GM12892 (cell line): ENCODE data around the gene ZNF398.
A peak's percentile ranks its signal among the peaks of the same experiment; 100 is the strongest.

Source experiments
- POLR2A ChIP-seq: IDR thresholded peaks from 2 replicates; pipeline ENCODE4 v1.6.1; 2011; ENCODE audit warnings: low read depth, low read length, control low read depth
- POLR2AphosphoS5 ChIP-seq: IDR thresholded peaks from 2 replicates; pipeline ENCODE4 v1.6.1; 2011; ENCODE audit warnings: low read depth, low read length, control low read depth
- TAF1 ChIP-seq: IDR thresholded peaks from 2 replicates; pipeline ENCODE4 v1.6.1; 2011; ENCODE audit warnings: low read depth, mild to moderate bottlenecking, control low read depth, low read length, borderline replicate concordance

DNA sequence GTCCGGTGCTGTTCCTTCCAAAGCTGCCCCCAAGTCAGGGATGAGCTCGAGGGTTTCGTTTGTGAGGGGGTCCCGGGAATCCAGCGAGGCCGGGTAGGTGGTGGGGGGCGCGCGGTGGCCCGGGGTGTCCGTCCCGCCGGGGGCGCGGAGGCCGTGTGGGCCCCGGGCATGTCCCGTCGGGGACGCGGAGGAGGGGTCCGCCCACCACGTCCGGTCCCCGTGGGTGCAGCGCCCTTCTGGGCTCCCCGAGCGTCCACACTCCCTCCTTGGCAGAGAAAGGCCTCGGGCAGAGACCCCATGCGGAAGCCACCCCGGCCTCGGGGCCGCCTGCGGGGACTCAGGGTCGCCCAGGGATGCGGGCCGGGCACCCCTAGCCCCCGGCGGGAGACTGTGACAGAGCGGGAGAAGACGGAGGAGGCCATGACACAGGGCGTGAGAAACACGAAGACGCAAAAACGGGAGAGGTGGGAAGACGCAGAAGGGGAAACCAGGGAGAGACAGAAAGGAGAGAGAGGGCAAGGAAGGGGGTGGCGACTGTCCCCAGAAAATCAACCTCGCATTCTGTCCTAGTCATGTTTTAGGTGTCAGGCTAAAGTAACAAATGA is 20.5 kb upstream of the ZNF398 start:
- TF ChIP-seq POLR2AphosphoS5, result no peak
- TF ChIP-seq POLR2A, result no peak
- peak; percentile 23; the same call in 1 of the 2 replicates for TF ChIP-seq TAF1
